WTC11 (cell line): ENCODE data around the gene MSX2.

Experiments used
- AFF4 ChIP-seq: sonication (generic); formaldehyde crosslinking; IDR thresholded peaks from 2 replicates; pipeline ENCODE4 v1.8.1; 2023; ENCODE audit warnings: mild to moderate bottlenecking, missing genetic modification reagents, borderline replicate concordance
- ATF2 ChIP-seq: sonication (generic); formaldehyde crosslinking; IDR thresholded peaks from 2 replicates; pipeline ENCODE4 v1.8.1; 2022; ENCODE audit warnings: low read depth, missing genetic modification reagents, borderline replicate concordance
- ATF3 ChIP-seq: sonication (generic); formaldehyde crosslinking; conservative IDR thresholded peaks from 2 replicates; pipeline ENCODE4 v1.8.1; 2022; ENCODE audit warnings: mild to moderate bottlenecking, missing genetic modification reagents
- ATF6 ChIP-seq: sonication (generic); formaldehyde crosslinking; IDR thresholded peaks from 2 replicates; pipeline ENCODE4 v1.8.1; 2023; ENCODE audit warnings: mild to moderate bottlenecking, missing genetic modification reagents
- CTCF ChIP-seq: fragments of 200-600 bp; IDR thresholded peaks from 2 replicates; pipeline ENCODE4 v1.8.0; 2022; ENCODE audit warnings: antibody characterized with exemption
- E2F1 ChIP-seq: sonication (generic); formaldehyde crosslinking; IDR thresholded peaks from 2 replicates; pipeline ENCODE4 v1.8.0; 2022; ENCODE audit warnings: mild to moderate bottlenecking, missing genetic modification reagents
- FOXJ3 ChIP-seq: sonication (generic); formaldehyde crosslinking; IDR thresholded peaks from 2 replicates; pipeline ENCODE4 v1.9.0; 2021; ENCODE audit warnings: missing genetic modification reagents, mild to moderate bottlenecking, borderline replicate concordance
- FOXP1 ChIP-seq: sonication (generic); formaldehyde crosslinking; IDR thresholded peaks from 2 replicates; pipeline ENCODE4 v1.8.0; 2022; ENCODE audit warnings: missing genetic modification reagents, mild to moderate bottlenecking, moderate library complexity, borderline replicate concordance
- MAX ChIP-seq: sonication (generic); formaldehyde crosslinking; IDR thresholded peaks from 2 replicates; pipeline ENCODE4 v1.8.0; 2022; ENCODE audit warnings: mild to moderate bottlenecking, missing genetic modification reagents
- NFATC4 ChIP-seq: fragments of 250-450 bp; sonication (Bioruptor Pico); IDR thresholded peaks from 2 replicates; pipeline ENCODE4 v1.9.0; 2021; ENCODE audit warnings: mild to moderate bottlenecking
- NR1H2 ChIP-seq: sonication (generic); formaldehyde crosslinking; IDR thresholded peaks from 2 replicates; pipeline ENCODE4 v1.9.0; 2021; ENCODE audit warnings: mild to moderate bottlenecking, moderate library complexity, missing genetic modification reagents
- USF2 ChIP-seq: sonication (generic); formaldehyde crosslinking; IDR thresholded peaks from 2 replicates; pipeline ENCODE4 v1.8.1; 2023; ENCODE audit warnings: mild to moderate bottlenecking, missing genetic modification reagents, moderate library complexity
- ZNF219 ChIP-seq: sonication (generic); formaldehyde crosslinking; IDR thresholded peaks from 2 replicates; pipeline ENCODE4 v1.8.0; 2023; ENCODE audit warnings: missing genetic modification reagents, mild to moderate bottlenecking, borderline replicate concordance
- ZNF425 ChIP-seq: fragments of 250-450 bp; sonication (Bioruptor Pico); conservative IDR thresholded peaks from 2 replicates; pipeline ENCODE4 v1.9.0; 2021; ENCODE audit warnings: mild to moderate bottlenecking

- no peak for TF ChIP-seq ATF3
- no peak for TF ChIP-seq CTCF
- TF ChIP-seq ATF2 (CRISPR knock-in tag), result no peak
- TF ChIP-seq FOXP1 (CRISPR knock-in tag), result no peak
- TF ChIP-seq FOXJ3 (CRISPR knock-in tag), result no peak
- TF ChIP-seq NFATC4 (CRISPR knock-in tag), result no peak
- no peak for TF ChIP-seq NR1H2
- no peak for TF ChIP-seq ATF6
- no peak for TF ChIP-seq E2F1
- TF ChIP-seq ZNF425 (CRISPR knock-in tag), result no peak
- TF ChIP-seq ZNF219 (CRISPR knock-in tag), result no peak
- TF ChIP-seq AFF4 (CRISPR knock-in tag), result no peak
- TF ChIP-seq USF2 (CRISPR knock-in tag), result no peak
- no peak for TF ChIP-seq MAX (CRISPR knock-in tag)
Observed at GRCh38 chr5:174741352-174741751, 17.0 kb downstream of the MSX2 start.
